Progenitor cell of endocrine pancreas (in vitro differentiated cells): Measurements from ENCODE around the gene NMRK2. TPM values are rescaled to one million over a fixed set of nuclear protein-coding genes. Genes with fewer than 3 reads are reported as not detected.

Experiments
- DNase-seq: peaks from one replicate; pipeline ENCODE4 v3.0.0; 2021; ENCODE audit warnings: low spot score; ENCODE audit not compliant: unreplicated experiment
- H3K27ac Mint-ChIP-seq: 2 replicates; pipeline ENCODE4 v1.8.0; 2021; ENCODE audit warnings: mild to moderate bottlenecking, moderate library complexity, mixed read lengths
- H3K27me3 Mint-ChIP-seq: 2 replicates; pipeline ENCODE4 v1.8.0; 2021; ENCODE audit warnings: mixed read lengths
- H3K36me3 Mint-ChIP-seq: 2 replicates; pipeline ENCODE4 v1.8.0; 2022; ENCODE audit warnings: mixed read lengths; ENCODE audit not compliant: insufficient read depth
- H3K4me1 Mint-ChIP-seq: 2 replicates; pipeline ENCODE4 v1.8.0; 2021; ENCODE audit warnings: low read depth, mixed read lengths
- H3K4me3 Mint-ChIP-seq: 2 replicates; pipeline ENCODE4 v1.8.0; 2021; ENCODE audit warnings: low read depth, mild to moderate bottlenecking, moderate library complexity, mixed read lengths
- H3K9me3 Mint-ChIP-seq: 2 replicates; pipeline ENCODE4 v1.8.0; 2021; ENCODE audit warnings: low read depth, mixed read lengths
- total RNA-seq: library from RNA; stranded (reverse); gene quantifications from 2 replicates; pipeline ENCODE4 v1.2.1, GENCODE V29; 2021
- TF ChIP-seq, protein P1 (sequence below): fragments of 200-600 bp; sonication (generic); IDR thresholded peaks from one replicate; pipeline ENCODE4 v1.5.0; 2021; ENCODE audit warnings: antibody characterized with exemption, mild to moderate bottlenecking; ENCODE audit not compliant: unreplicated experiment

NMRK2 gene
- total RNA-seq, 1 donor from 2014 or later, result 1.4 TPM

DNA sequence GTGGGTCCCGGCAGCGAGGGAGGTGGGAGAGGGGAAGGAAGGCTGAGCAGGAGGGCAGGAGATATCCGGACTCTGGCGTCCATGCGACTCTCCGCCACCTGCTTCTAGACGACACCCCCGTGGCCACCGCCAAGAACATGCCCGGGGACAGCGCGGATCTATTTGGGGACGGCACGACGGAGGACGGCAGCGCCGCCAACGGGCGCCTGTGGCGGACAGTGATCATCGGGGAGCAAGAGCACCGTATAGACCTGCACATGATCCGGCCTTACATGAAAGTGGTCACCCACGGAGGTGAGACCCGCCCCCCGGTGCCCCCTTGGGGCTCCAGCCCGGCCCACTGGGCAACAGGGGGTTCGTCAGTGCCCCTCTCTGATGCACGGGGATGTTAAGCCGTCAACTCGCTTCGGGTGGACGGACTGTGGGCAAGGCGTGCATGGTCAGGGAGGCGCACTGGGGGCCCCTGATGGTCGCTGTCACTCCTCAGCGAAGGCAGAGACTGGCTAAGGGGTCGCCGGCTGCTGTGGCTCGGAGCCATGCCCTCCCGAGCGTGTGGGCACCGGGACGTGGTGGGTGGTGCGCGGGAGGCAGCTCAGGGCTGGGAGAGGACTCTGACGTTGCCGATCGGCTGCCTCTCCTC lies 25.1 kb upstream of the NMRK2 start:
- no peak overlapping the region for H3K4me3 Mint-ChIP-seq
- DNase-seq, result no peak
- TF ChIP-seq, protein P1, sequence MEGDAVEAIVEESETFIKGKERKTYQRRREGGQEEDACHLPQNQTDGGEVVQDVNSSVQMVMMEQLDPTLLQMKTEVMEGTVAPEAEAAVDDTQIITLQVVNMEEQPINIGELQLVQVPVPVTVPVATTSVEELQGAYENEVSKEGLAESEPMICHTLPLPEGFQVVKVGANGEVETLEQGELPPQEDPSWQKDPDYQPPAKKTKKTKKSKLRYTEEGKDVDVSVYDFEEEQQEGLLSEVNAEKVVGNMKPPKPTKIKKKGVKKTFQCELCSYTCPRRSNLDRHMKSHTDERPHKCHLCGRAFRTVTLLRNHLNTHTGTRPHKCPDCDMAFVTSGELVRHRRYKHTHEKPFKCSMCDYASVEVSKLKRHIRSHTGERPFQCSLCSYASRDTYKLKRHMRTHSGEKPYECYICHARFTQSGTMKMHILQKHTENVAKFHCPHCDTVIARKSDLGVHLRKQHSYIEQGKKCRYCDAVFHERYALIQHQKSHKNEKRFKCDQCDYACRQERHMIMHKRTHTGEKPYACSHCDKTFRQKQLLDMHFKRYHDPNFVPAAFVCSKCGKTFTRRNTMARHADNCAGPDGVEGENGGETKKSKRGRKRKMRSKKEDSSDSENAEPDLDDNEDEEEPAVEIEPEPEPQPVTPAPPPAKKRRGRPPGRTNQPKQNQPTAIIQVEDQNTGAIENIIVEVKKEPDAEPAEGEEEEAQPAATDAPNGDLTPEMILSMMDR, result no peak
- H3K27ac Mint-ChIP-seq, result no peak overlapping the region
- H3K9me3 Mint-ChIP-seq, result no peaks in the 10 kb centered on the region
- no peaks in the 10 kb centered on the region for H3K27me3 Mint-ChIP-seq
- no peaks in the 10 kb centered on the region for H3K36me3 Mint-ChIP-seq
- H3K4me1 Mint-ChIP-seq, result no peaks in the 10 kb centered on the region

GRCh38 chr19:3908266-3909054 lies 24.4 kb upstream of the NMRK2 start:
- no peak overlapping the region for H3K4me3 Mint-ChIP-seq
- no peaks in the 10 kb centered on the region for H3K4me1 Mint-ChIP-seq
- DNase-seq, result no peak
- H3K36me3 Mint-ChIP-seq, result no peaks in the 10 kb centered on the region
- no peaks in the 10 kb centered on the region for H3K9me3 Mint-ChIP-seq
- H3K27ac Mint-ChIP-seq, result no peak overlapping the region
- no peaks in the 10 kb centered on the region for H3K27me3 Mint-ChIP-seq
- TF ChIP-seq, protein P1, result no peak

DNA sequence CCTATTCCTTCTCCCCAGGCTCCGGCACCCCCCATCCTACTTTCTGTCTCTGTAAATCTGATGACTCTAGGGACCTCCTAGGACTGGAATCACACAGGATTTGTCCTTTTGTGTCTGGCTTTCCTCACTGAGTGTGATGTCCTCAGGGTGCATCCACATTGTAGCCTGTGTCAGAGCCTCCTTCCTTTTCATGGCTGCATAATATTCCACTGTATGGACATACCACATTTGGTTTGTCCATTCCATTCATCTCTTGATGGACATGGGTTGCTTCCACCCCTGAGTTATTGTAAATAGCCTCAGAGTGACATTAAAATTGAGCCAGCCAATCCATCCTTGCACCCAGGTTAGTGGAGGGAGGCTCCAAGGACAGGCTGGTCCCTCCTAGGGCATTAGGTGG lies 22.8 kb upstream of the NMRK2 start:
- Mint-ChIP-seq H3K4me1 (no peaks in the 10 kb centered on the region), H3K36me3 (no peaks in the 10 kb centered on the region), H3K4me3 (no peak overlapping the region), H3K27ac (no peak overlapping the region), H3K9me3 (no peaks in the 10 kb centered on the region), H3K27me3 (no peaks in the 10 kb centered on the region)
- TF ChIP-seq, protein P1, result no peak
- DNase-seq, result no peak

- no peaks in the 10 kb centered on the region for H3K9me3 Mint-ChIP-seq
- H3K36me3 Mint-ChIP-seq, result no peaks in the 10 kb centered on the region
- DNase-seq, result no peak
- H3K27me3 Mint-ChIP-seq, result no peaks in the 10 kb centered on the region
- no peak overlapping the region for H3K4me3 Mint-ChIP-seq
- TF ChIP-seq, protein P1, result no peak
- H3K27ac Mint-ChIP-seq, result no peak overlapping the region
- H3K4me1 Mint-ChIP-seq, result no peaks in the 10 kb centered on the region
Observed at GRCh38 chr19:3914199-3914598, 18.7 kb upstream of the NMRK2 start.

DNA sequence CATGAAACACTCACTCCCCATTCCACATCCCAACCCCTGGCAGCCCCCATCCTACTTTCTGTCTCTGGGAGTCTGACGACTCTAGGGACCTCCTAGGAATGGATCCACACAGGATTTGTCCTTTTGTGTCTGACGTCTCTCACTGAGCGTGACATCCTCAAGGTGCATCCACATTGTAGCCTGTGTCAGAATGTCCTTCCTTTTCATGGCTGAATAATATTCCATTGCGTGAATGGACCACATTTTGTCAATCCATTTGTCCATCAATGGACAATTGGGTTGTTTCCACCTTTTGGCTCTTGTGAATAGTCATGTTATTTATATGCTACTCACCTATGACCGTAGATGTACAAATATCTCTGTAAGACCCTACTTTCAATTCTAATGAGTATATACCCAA lies 16.8 kb upstream of the NMRK2 start:
- no peaks in the 10 kb centered on the region for H3K27me3 Mint-ChIP-seq
- no peaks in the 10 kb centered on the region for H3K4me1 Mint-ChIP-seq
- H3K36me3 Mint-ChIP-seq, result no peaks in the 10 kb centered on the region
- H3K27ac Mint-ChIP-seq, result no peak overlapping the region
- TF ChIP-seq, protein P1, result no peak
- no peaks in the 10 kb centered on the region for H3K9me3 Mint-ChIP-seq
- DNase-seq, result no peak
- H3K4me3 Mint-ChIP-seq, result no peak overlapping the region
